HepG2 (cell line): ENCODE results near the gene PCA3. TPM values are rescaled to one million over a fixed set of nuclear protein-coding genes. Genes with fewer than 3 reads are reported as not detected.

ENCODE experiments used
- ARID4A ChIP-seq: sonication (generic); formaldehyde crosslinking; IDR thresholded peaks from 2 replicates; pipeline ENCODE4 v1.5.0; 2020; ENCODE audit warnings: mild to moderate bottlenecking, missing genetic modification reagents, borderline replicate concordance
- HBP1 ChIP-seq: IDR thresholded peaks from 2 replicates; pipeline ENCODE4 v1.6.1; 2016; ENCODE audit warnings: low read depth, control low read depth
- HOMEZ ChIP-seq: IDR thresholded peaks from 2 replicates; pipeline ENCODE4 v1.6.1; 2016; ENCODE audit warnings: low read depth
- NFKBIZ ChIP-seq: IDR thresholded peaks from 2 replicates; pipeline ENCODE4 v1.6.1; 2018; ENCODE audit warnings: missing genetic modification reagents, missing compliant biosample characterization
- SCMH1 ChIP-seq: sonication (generic); formaldehyde crosslinking; IDR thresholded peaks from 2 replicates; pipeline ENCODE4 v1.9.0; 2021; ENCODE audit warnings: missing genetic modification reagents, mild to moderate bottlenecking, borderline replicate concordance
- ZMAT5 ChIP-seq: sonication (generic); formaldehyde crosslinking; IDR thresholded peaks from 2 replicates; pipeline ENCODE4 v1.5.0; 2020; ENCODE audit warnings: mild to moderate bottlenecking, low read depth, missing genetic modification reagents, borderline replicate concordance
- ZNF772 ChIP-seq: sonication (generic); formaldehyde crosslinking; IDR thresholded peaks from 2 replicates; pipeline ENCODE4 v1.5.0; 2020; ENCODE audit warnings: mild to moderate bottlenecking, missing genetic modification reagents
- polyA plus RNA-seq, 8 experiments: library from polyadenylated mRNA; depleted of rRNA in 3 of 8; stranded (reverse) in 7 of 8; unstranded in 1 of 8; fragments of >200 nt; fragmentation: Illumina TruSeq in 4 of 8; extraction: Trizol in 4 of 8; gene quantifications; 2 replicates each; pipeline versions ENCODE4 v1.2.1 to v1.2.3, GENCODE V29; 2011 to 2016; ENCODE audit warnings: low read depth in 4 of 8, missing spikeins in 1 of 8, mixed read lengths in 1 of 8; ENCODE audit not compliant: insufficient read depth in 1 of 8
- total RNA-seq, 5 experiments: library from RNA; depleted of rRNA; stranded (reverse); fragments of >200 nt; fragmentation: Illumina TruSeq; extraction: Trizol; gene quantifications; 2 replicates each; pipeline ENCODE4 v1.2.3, GENCODE V29; 2016; ENCODE audit warnings: low read depth in 1 of 5

PCA3 gene
- total and polyA plus RNA-seq, 2 of the 13 experiments (the other 11 are each of a cell fraction or from before 2014, with no cell fraction given), result not detected

- TF ChIP-seq ARID4A (CRISPR knock-in tag) (no peak), NFKBIZ (no peak), HOMEZ (CRISPR knock-in tag) (no peak), HBP1 (CRISPR knock-in tag) (no peak), SCMH1 (CRISPR knock-in tag) (no peak), ZNF772 (CRISPR knock-in tag) (no peak), ZMAT5 (CRISPR knock-in tag) (no peak)
Observed at GRCh38 chr9:76734716-76735115, 29.5 kb upstream of the PCA3 start (continued).
